HG03442 (cell line): ENCODE results near the gene PRSS2.

Experiments used
- ATAC-seq: cut with Tn5 transposase; IDR thresholded peaks from one replicate; pipeline ENCODE4 v1.9.1; 2021; ENCODE audit warnings: mild to moderate bottlenecking, moderate library complexity; ENCODE audit not compliant: unreplicated experiment

The PRSS2 gene

GRCh38 chr7:142819530-142819929 is 48.8 kb downstream of the PRSS2 start:
- ATAC-seq: no peak

DNA sequence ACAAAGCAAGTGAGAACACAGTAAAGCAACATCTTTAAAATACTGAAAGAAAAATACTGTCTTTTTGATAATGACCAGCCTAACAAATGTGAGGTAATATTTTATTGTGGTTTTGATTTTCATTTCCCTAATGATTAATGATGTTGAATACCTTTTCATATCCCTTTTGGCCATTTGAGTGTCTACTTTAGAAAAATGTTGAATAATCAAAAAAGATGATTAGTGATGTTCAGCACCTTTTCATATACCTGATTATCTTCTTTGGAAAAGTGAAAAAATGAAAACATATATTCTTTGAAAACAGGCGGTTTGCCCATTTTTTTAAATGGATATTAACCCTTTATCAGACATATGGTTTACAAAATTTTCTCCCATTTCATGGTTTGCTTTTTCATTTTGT is 51.9 kb downstream of the PRSS2 start:
- no peak for ATAC-seq
